ENCODE data around the gene RASGRP4.

RASGRP4 gene

DNA sequence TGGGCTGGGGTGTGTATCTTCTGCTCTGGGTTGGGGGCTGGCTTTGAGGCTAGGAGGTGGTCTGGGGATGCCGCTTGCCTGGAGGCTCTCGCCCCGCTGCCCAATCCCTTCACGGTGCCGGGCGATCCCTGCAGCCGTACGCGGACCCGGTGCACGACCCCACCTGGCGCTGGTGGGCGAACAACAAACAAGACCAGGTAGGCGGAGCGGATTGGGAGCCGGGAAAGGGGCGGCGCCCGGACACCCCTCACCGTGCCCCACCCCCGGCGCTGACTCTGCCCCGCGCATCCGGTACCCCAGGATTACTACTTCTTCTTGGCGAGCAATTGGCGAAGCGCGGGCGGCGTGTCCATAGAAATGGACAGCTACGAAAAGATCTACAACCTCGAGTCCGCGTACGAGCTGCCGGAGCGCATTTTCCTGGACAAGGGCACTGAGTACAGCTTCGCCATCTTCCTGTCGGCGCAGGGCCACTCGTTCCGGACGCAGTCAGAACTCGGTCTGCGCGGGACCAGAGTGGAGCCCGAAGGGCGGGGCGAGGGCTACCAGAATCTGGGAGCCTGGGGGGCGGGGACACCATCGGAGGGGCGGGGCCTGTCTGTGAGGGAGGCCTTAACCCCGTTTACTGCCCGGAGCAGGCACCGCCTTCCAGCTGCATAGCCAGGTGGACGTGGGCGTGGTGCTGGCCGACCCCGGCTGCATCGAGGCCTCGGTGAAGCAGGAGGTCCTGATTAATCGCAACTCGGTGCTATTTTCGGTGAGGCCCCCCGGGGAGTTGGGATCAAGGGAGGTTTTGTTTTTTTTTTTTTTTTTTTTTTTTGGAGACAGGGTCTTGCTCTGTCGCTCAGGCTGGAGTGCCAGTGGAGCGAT, 63.7 kb downstream of the RASGRP4 start:
- DNase-seq: peak; percentile 94

DNA sequence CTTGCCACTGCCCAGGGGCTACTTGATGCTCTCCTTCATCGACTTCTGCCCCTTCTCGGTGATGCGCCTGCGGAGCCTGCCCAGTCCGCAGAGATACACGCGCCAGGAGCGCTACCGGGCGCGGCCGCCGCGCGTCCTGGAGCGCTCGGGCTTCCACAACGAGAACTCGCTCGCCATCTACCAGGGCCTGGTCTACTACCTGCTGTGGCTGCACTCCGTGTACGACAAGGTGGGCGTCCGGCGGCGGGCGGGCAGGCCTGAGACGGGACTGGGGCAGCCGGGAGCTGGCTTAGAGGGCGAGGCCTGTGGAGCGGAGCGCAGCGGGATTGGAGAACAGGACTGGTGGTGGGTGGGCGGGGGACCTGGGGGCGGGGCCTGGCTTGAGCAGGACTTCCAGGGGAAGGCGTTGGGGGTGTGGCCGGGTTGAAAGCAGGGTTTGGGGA, 64.4 kb downstream of the RASGRP4 start:
- peak; percentile 83 for DNase-seq

- DNase-seq: no peak
These were observed 65.0 kb downstream of the RASGRP4 start for GRCh38 chr19:38360839-38361631.

GRCh38 chr19:38360351-38360750, 65.7 kb downstream of the RASGRP4 start:
- DNase-seq: no peak

DNA sequence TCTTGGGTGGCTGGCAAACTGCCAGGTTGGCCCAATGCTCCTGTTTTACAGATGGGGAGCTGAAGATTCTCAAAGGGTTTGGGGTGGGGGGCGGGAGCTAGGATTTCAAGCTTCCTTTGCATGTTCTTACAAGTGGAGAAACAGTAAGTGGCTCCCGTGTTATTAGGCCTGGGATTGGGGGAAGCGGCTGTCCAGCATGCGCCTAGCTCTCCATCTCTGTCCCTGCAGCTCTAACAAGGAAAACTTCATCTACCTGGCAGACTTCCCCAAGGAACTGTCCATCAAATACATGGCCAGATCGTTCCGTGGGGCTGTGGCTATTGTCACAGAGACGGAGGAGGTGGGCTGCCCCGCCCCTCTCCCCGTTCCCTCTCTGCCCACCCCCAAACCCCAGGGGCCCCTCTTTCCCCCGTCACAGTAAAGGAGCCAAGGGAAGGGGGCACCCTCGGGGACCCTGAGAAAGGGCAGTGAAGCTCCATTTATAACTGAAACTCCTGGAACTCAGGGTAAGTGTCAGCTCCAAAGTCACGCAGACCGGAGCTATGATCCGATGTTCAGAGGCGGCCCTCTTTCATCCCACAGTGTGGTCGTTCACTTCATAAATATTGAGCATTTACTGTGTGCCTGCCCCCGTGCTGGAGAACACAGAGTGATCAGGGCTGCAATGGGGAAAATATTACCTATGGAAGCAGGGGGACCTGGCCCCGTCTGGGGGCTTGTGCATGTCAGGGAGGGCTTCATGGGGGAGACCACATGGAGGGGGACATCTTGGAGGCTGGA, 66.6 kb downstream of the RASGRP4 start:
- DNase-seq: no peak

All from activated CD4-positive, alpha-beta T cell treated with anti-CD3 and anti-CD28 coated beads for 48 hours (primary cell).